OCI-LY7 (cell line): Measurements from ENCODE around the gene TEX28. TPM values are rescaled to one million over a fixed set of nuclear protein-coding genes. Genes with fewer than 3 reads are reported as not detected.
"Not testable (repeated sequence)": the region's sequence is repeated elsewhere in the genome, so short reads cannot be mapped to it uniquely, and the experiment has no call there.

Source experiments
- BruUV-seq: library from RNA; stranded (reverse); fragments of 400-500 nt; replicated peaks from 2 replicates; lab custom pipeline; 2021; lab: Mats Ljungman, UMichigan
- CTCF ChIA-PET: fragments of 300-600 bp; sonication (Branson Sonifier 250); formaldehyde crosslinking; loops from one replicate; lab custom pipeline; 2022; ENCODE audit warnings: antibody characterized with exemption; ENCODE audit not compliant: unreplicated experiment; lab: Charles Lee
- POLR2A ChIA-PET: fragments of 300-600 bp; sonication (Branson Sonifier 250); formaldehyde crosslinking; loops from one replicate; lab custom pipeline; 2022; ENCODE audit warnings: antibody characterized with exemption; lab: Charles Lee
- DNase-seq: peaks from one replicate; pipeline ENCODE4 v3.0.0-alpha.2; 2015; ENCODE audit warnings: low spot score
- H2AFZ ChIP-seq: fragments of 200-600 bp; sonication (generic), shearing (Covaris generic); 2 replicates; pipeline ENCODE4 v1.6.1; 2014; ENCODE audit warnings: mild to moderate bottlenecking, antibody characterized with exemption, low read length, moderate library complexity
- H3K27ac ChIP-seq: fragments of 200-600 bp; sonication (generic); 2 replicates; pipeline ENCODE4 v1.5.1; 2014; ENCODE audit warnings: mixed run types, low read depth, mild to moderate bottlenecking, moderate library complexity, low read length, inconsistent platforms; ENCODE audit not compliant: poor library complexity, severe bottlenecking
- H3K36me3 ChIP-seq: fragments of 200-600 bp; sonication (generic); 2 replicates; pipeline ENCODE4 v1.6.1; 2014; ENCODE audit warnings: mild to moderate bottlenecking, antibody characterized with exemption, low read length, moderate library complexity, mixed read lengths; ENCODE audit not compliant: insufficient read depth
- H3K4me1 ChIP-seq: fragments of 200-600 bp; sonication (generic); 2 replicates; pipeline ENCODE4 v1.5.1; 2014; ENCODE audit warnings: mild to moderate bottlenecking, low read length; ENCODE audit not compliant: insufficient read depth, poor library complexity, severe bottlenecking
- H3K4me2 ChIP-seq: fragments of 200-600 bp; sonication (generic); 2 replicates; pipeline ENCODE4 v1.6.1; 2014; ENCODE audit warnings: mild to moderate bottlenecking, low read length
- H3K4me3 ChIP-seq: fragments of 200-600 bp; sonication (generic); 2 replicates; pipeline ENCODE4 v1.5.1; 2014; ENCODE audit warnings: mild to moderate bottlenecking, low read depth, low read length; ENCODE audit not compliant: poor library complexity, severe bottlenecking
- H3K79me2 ChIP-seq: fragments of 200-600 bp; sonication (generic); 2 replicates; pipeline ENCODE4 v1.6.1; 2016; ENCODE audit warnings: low read depth, mild to moderate bottlenecking, low read length, moderate library complexity, mixed read lengths; ENCODE audit not compliant: insufficient read depth
- H3K9me2 ChIP-seq: fragments of 200-600 bp; sonication (generic); 2 replicates; pipeline ENCODE4 v1.6.1; 2016; ENCODE audit warnings: mild to moderate bottlenecking, low read length, mixed read lengths; ENCODE audit not compliant: insufficient read depth
- H3K9me3 ChIP-seq: fragments of 200-600 bp; sonication (generic); 2 replicates; pipeline ENCODE4 v1.6.1; 2014; ENCODE audit warnings: mild to moderate bottlenecking, mixed run types, low read length, mixed read lengths
- H4K20me1 ChIP-seq: fragments of 200-600 bp; sonication (generic); 2 replicates; pipeline ENCODE4 v1.6.1; 2014; ENCODE audit warnings: mild to moderate bottlenecking, antibody characterized with exemption, low read length, moderate library complexity, mixed read lengths; ENCODE audit not compliant: insufficient read depth
- intact Hi-C: fragments of 100-400 bp; cut with micrococcal nuclease; formaldehyde crosslinking; loops from one replicate; pipeline ENCODE4 v1.10.0; 2022; ENCODE audit not compliant: unreplicated experiment
- total RNA-seq, 2 experiments: library from RNA; depleted of rRNA in 1 of 2; stranded (reverse); fragments of >200 nt in 1 of 2; shearing (Covaris generic) in 1 of 2; gene quantifications; 2 replicates each; pipeline ENCODE4 v1.2.3, GENCODE V29; 2014 to 2022

The TEX28 gene
- total RNA-seq, 2 experiments from 2014 or later: not detected

GRCh38 chrX:154225292-154225691 is 69.6 kb downstream of the TEX28 start:
- H3K79me2 ChIP-seq, POLR2A ChIA-PET, H3K27ac ChIP-seq, H3K36me3 ChIP-seq, CTCF ChIA-PET, H3K4me1 ChIP-seq, H2AFZ ChIP-seq, H3K4me2 ChIP-seq, H3K9me3 ChIP-seq, DNase-seq, H3K4me3 ChIP-seq, BruUV-seq, H4K20me1 ChIP-seq, H3K9me2 ChIP-seq, intact Hi-C loops: not testable (repeated sequence)

Other genes starting within 250 kb of the TEX28 start
- 31.2 and 45.8 TPM in 2 replicates for gene MECP2, start 197.4 kb downstream of the TEX28 start, total RNA-seq (2014; rRNA removed; shearing (Covaris generic))
- gene MECP2, start 197.4 kb downstream of the TEX28 start, total RNA-seq (2022): 48.6 and 50.2 TPM in 2 replicates
- not detected in 2 replicates for gene OPN1LW, start 150.9 kb downstream of the TEX28 start, total RNA-seq (2014; rRNA removed; shearing (Covaris generic))
- not detected in 2 replicates for gene OPN1LW, start 150.9 kb downstream of the TEX28 start, total RNA-seq (2022)
- not detected in 2 replicates for gene OPN1MW, start 112.5 kb downstream of the TEX28 start, total RNA-seq (2014; rRNA removed; shearing (Covaris generic))
- not detected in 2 replicates for gene OPN1MW, start 112.5 kb downstream of the TEX28 start, total RNA-seq (2022)
- gene OPN1MW2, start 75.4 kb downstream of the TEX28 start, total RNA-seq (2014; rRNA removed; shearing (Covaris generic)): not detected in 2 replicates
- not detected in 2 replicates for gene OPN1MW2, start 75.4 kb downstream of the TEX28 start, total RNA-seq (2022)
- not detected in 2 replicates for gene OPN1MW3, start 37.5 kb downstream of the TEX28 start, total RNA-seq (2014; rRNA removed; shearing (Covaris generic))
- gene OPN1MW3, start 37.5 kb downstream of the TEX28 start, total RNA-seq (2022): not detected in 2 replicates
- 0.06 TPM in 1 of 2 replicates, not detected in the other for gene TKTL1, start 671 bp upstream of the TEX28 start, total RNA-seq (2014; rRNA removed; shearing (Covaris generic))
- 0.78 TPM in 1 of 2 replicates, not detected in the other for gene TKTL1, start 671 bp upstream of the TEX28 start, total RNA-seq (2022)
- 78.8 and 91.2 TPM in 2 replicates for gene FLNA, start 79.5 kb upstream of the TEX28 start, total RNA-seq (2014; rRNA removed; shearing (Covaris generic))
- 96.9 and 97.7 TPM in 2 replicates for gene FLNA, start 79.5 kb upstream of the TEX28 start, total RNA-seq (2022)
- 25.3 and 35.4 TPM in 2 replicates for gene EMD, start 84.2 kb upstream of the TEX28 start, total RNA-seq (2014; rRNA removed; shearing (Covaris generic))
- 64.1 and 64.6 TPM in 2 replicates for gene EMD, start 84.2 kb upstream of the TEX28 start, total RNA-seq (2022)
- gene RPL10, start 103.3 kb upstream of the TEX28 start, total RNA-seq (2014; rRNA removed; shearing (Covaris generic)): 4,261 and 4,291 TPM in 2 replicates
- gene RPL10, start 103.3 kb upstream of the TEX28 start, total RNA-seq (2022): 2,447 and 2,466 TPM in 2 replicates
- gene DNASE1L1, start 114.1 kb upstream of the TEX28 start, total RNA-seq (2014; rRNA removed; shearing (Covaris generic)): 13.4 and 23.1 TPM in 2 replicates
- 21.5 and 30.1 TPM in 2 replicates for gene DNASE1L1, start 114.1 kb upstream of the TEX28 start, total RNA-seq (2022)
- gene TAFAZZIN, start 116.4 kb upstream of the TEX28 start, total RNA-seq (2014; rRNA removed; shearing (Covaris generic)): 74.2 and 94.5 TPM in 2 replicates
- 85.3 and 104 TPM in 2 replicates for gene TAFAZZIN, start 116.4 kb upstream of the TEX28 start, total RNA-seq (2022)
- gene ATP6AP1, start 133.6 kb upstream of the TEX28 start, total RNA-seq (2014; rRNA removed; shearing (Covaris generic)): 22.2 and 26.4 TPM in 2 replicates
- 37.4 and 39.5 TPM in 2 replicates for gene ATP6AP1, start 133.6 kb upstream of the TEX28 start, total RNA-seq (2022)
- gene GDI1, start 142.0 kb upstream of the TEX28 start, total RNA-seq (2014; rRNA removed; shearing (Covaris generic)): 101 and 103 TPM in 2 replicates
- 76.6 and 93.6 TPM in 2 replicates for gene GDI1, start 142.0 kb upstream of the TEX28 start, total RNA-seq (2022)
- 28.1 and 30.8 TPM in 2 replicates for gene FAM50A, start 149.0 kb upstream of the TEX28 start, total RNA-seq (2014; rRNA removed; shearing (Covaris generic))
- gene FAM50A, start 149.0 kb upstream of the TEX28 start, total RNA-seq (2022): 49.0 and 55.1 TPM in 2 replicates
- 0.28 and 5.6 TPM in 2 replicates for gene PLXNA3, start 163.2 kb upstream of the TEX28 start, total RNA-seq (2014; rRNA removed; shearing (Covaris generic))
- 5.2 and 8.0 TPM in 2 replicates for gene PLXNA3, start 163.2 kb upstream of the TEX28 start, total RNA-seq (2022)
- 53.2 and 70.1 TPM in 2 replicates for gene LAGE3, start 184.2 kb upstream of the TEX28 start, total RNA-seq (2014; rRNA removed; shearing (Covaris generic))
- gene LAGE3, start 184.2 kb upstream of the TEX28 start, total RNA-seq (2022): 31.3 and 40.6 TPM in 2 replicates
- 76.0 and 89.9 TPM in 2 replicates for gene UBL4A, start 191.5 kb upstream of the TEX28 start, total RNA-seq (2014; rRNA removed; shearing (Covaris generic))
- gene UBL4A, start 191.5 kb upstream of the TEX28 start, total RNA-seq (2022): 49.4 and 49.7 TPM in 2 replicates
- gene SLC10A3, start 195.5 kb upstream of the TEX28 start, total RNA-seq (2014; rRNA removed; shearing (Covaris generic)): 12.4 and 14.1 TPM in 2 replicates
- gene SLC10A3, start 195.5 kb upstream of the TEX28 start, total RNA-seq (2022): 12.7 and 15.6 TPM in 2 replicates
- gene FAM3A, start 221.1 kb upstream of the TEX28 start, total RNA-seq (2014; rRNA removed; shearing (Covaris generic)): 15.3 and 16.4 TPM in 2 replicates
- 21.9 and 24.6 TPM in 2 replicates for gene FAM3A, start 221.1 kb upstream of the TEX28 start, total RNA-seq (2022)